ENCODE results near the gene SMAD4.
A peak's percentile ranks its signal among the peaks of the same experiment; 100 is the strongest.

The SMAD4 gene

DNA sequence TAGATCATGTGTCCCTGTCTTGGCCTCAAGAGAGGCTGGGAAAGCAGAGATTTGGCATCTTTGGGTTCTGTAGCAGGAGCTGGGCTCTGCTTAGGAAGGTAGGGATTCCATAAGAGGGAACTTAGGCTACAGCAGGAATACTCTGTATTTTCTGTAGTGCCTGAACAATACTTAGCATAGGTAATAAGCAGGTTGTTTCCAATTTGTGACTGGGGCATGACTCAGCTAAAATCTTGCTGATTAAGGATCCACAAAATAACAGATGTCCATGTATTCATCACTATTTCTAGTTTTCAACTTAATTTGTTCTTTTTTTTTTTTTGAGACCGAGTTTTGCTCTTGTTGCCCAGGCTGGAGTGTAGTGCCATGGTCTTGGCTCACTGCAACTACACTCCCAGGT is 68.5 kb downstream of the SMAD4 start:
- no peaks in the 10 kb centered on the region for H3K9me2 ChIP-seq (replicated peaks; ENCODE audit: low read depth, low read length)
- H3K27me3 ChIP-seq (ENCODE audit: insufficient read depth, low read length, poor library complexity, severe bottlenecking): no peaks in the 10 kb centered on the region
- no peak overlapping the region for H2AFZ ChIP-seq (ENCODE audit: low read length)
- no peak overlapping the region for H3K4me3 ChIP-seq (ENCODE audit: low read length, poor library complexity, severe bottlenecking)
- H3K9me3 ChIP-seq (ENCODE audit: insufficient read depth, low read depth, low read length): no peaks in the 10 kb centered on the region
- no peaks in the 10 kb centered on the region for H3K79me2 ChIP-seq (ENCODE audit: insufficient read depth, low read length)
- H4K20me1 ChIP-seq (ENCODE audit: insufficient read depth, low read length, poor library complexity, severe bottlenecking): no peaks in the 10 kb centered on the region
- H3K9ac ChIP-seq (ENCODE audit: low read depth, low read length, poor library complexity, severe bottlenecking): no peak overlapping the region
- H3K4me2 ChIP-seq (ENCODE audit: low read depth, low read length, poor library complexity, severe bottlenecking): no peak overlapping the region
- no peaks in the 10 kb centered on the region for H3K36me3 ChIP-seq (ENCODE audit: insufficient read depth, low read length)
- H3K4me1 ChIP-seq (ENCODE audit: insufficient read depth, low read length, poor library complexity, severe bottlenecking): no peaks in the 10 kb centered on the region
- no peaks in the 10 kb centered on the region for H3F3A ChIP-seq (ENCODE audit: low read depth)
- TF ChIP-seq EZH2phosphoT487 (IDR thresholded peaks at IDR 0.05; ENCODE audit: borderline replicate concordance): no peak
- TF ChIP-seq, protein P1, sequence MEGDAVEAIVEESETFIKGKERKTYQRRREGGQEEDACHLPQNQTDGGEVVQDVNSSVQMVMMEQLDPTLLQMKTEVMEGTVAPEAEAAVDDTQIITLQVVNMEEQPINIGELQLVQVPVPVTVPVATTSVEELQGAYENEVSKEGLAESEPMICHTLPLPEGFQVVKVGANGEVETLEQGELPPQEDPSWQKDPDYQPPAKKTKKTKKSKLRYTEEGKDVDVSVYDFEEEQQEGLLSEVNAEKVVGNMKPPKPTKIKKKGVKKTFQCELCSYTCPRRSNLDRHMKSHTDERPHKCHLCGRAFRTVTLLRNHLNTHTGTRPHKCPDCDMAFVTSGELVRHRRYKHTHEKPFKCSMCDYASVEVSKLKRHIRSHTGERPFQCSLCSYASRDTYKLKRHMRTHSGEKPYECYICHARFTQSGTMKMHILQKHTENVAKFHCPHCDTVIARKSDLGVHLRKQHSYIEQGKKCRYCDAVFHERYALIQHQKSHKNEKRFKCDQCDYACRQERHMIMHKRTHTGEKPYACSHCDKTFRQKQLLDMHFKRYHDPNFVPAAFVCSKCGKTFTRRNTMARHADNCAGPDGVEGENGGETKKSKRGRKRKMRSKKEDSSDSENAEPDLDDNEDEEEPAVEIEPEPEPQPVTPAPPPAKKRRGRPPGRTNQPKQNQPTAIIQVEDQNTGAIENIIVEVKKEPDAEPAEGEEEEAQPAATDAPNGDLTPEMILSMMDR (conservative IDR thresholded peaks at IDR 0.05; ENCODE audit: low read length): no peak

- TF ChIP-seq EZH2phosphoT487 (IDR thresholded peaks at IDR 0.05; ENCODE audit: borderline replicate concordance): no peak
- TF ChIP-seq, protein P1 (conservative IDR thresholded peaks at IDR 0.05; ENCODE audit: low read length): no peak
- no peaks in the 10 kb centered on the region for H3F3A ChIP-seq (ENCODE audit: low read depth)
- no peak overlapping the region for H3K4me3 ChIP-seq (ENCODE audit: low read length, poor library complexity, severe bottlenecking)
- H3K9me3 ChIP-seq (ENCODE audit: insufficient read depth, low read depth, low read length): no peaks in the 10 kb centered on the region
- no peaks in the 10 kb centered on the region for H3K27me3 ChIP-seq (ENCODE audit: insufficient read depth, low read length, poor library complexity, severe bottlenecking)
- H3K36me3 ChIP-seq (ENCODE audit: insufficient read depth, low read length): no peaks in the 10 kb centered on the region
- no peaks in the 10 kb centered on the region for H3K9me2 ChIP-seq (replicated peaks; ENCODE audit: low read depth, low read length)
- no peak overlapping the region for H3K9ac ChIP-seq (ENCODE audit: low read depth, low read length, poor library complexity, severe bottlenecking)
- no peaks in the 10 kb centered on the region for H3K79me2 ChIP-seq (ENCODE audit: insufficient read depth, low read length)
- no peaks in the 10 kb centered on the region for H4K20me1 ChIP-seq (ENCODE audit: insufficient read depth, low read length, poor library complexity, severe bottlenecking)
- H2AFZ ChIP-seq (ENCODE audit: low read length): no peak overlapping the region
- no peak overlapping the region for H3K4me2 ChIP-seq (ENCODE audit: low read depth, low read length, poor library complexity, severe bottlenecking)
- H3K4me1 ChIP-seq (ENCODE audit: insufficient read depth, low read length, poor library complexity, severe bottlenecking): no peaks in the 10 kb centered on the region
Measured at GRCh38 chr18:51100385-51101120, 70.5 kb downstream of the SMAD4 start.

DNA sequence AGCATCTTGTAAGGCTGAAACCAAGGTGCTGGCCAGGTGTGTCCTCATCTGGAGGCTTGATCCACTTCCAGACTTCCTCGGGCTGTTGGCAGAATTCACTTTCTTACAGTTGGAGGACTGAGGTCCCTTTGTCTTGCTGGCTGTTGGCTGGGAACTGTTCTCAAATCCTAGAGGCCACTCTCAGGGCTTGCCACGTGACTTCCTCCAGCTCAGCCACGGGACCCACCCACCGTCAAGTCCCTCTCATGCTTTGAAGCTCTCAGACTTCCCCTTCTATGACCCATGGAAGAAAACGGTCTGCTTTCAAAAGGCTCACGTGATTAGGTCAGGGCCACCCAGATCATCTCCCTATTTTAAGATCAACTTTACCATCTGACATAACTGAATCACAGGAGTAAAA is 77.1 kb downstream of the SMAD4 start:
- no peaks in the 10 kb centered on the region for H3K9me3 ChIP-seq (ENCODE audit: insufficient read depth, low read depth, low read length)
- H3K9me2 ChIP-seq (replicated peaks; ENCODE audit: low read depth, low read length): no peaks in the 10 kb centered on the region
- no peak for TF ChIP-seq EZH2phosphoT487 (IDR thresholded peaks at IDR 0.05; ENCODE audit: borderline replicate concordance)
- TF ChIP-seq, protein P1 (conservative IDR thresholded peaks at IDR 0.05; ENCODE audit: low read length): no peak
- H3K27me3 ChIP-seq (ENCODE audit: insufficient read depth, low read length, poor library complexity, severe bottlenecking): no peaks in the 10 kb centered on the region
- no peak overlapping the region for H3K4me2 ChIP-seq (ENCODE audit: low read depth, low read length, poor library complexity, severe bottlenecking)
- no peak overlapping the region for H3K4me3 ChIP-seq (ENCODE audit: low read length, poor library complexity, severe bottlenecking)
- H4K20me1 ChIP-seq (ENCODE audit: insufficient read depth, low read length, poor library complexity, severe bottlenecking): no peaks in the 10 kb centered on the region
- no peaks in the 10 kb centered on the region for H3K36me3 ChIP-seq (ENCODE audit: insufficient read depth, low read length)
- H3K79me2 ChIP-seq (ENCODE audit: insufficient read depth, low read length): no peaks in the 10 kb centered on the region
- no peak overlapping the region for H3K9ac ChIP-seq (ENCODE audit: low read depth, low read length, poor library complexity, severe bottlenecking)
- no peaks in the 10 kb centered on the region for H3F3A ChIP-seq (ENCODE audit: low read depth)
- H3K4me1 ChIP-seq (ENCODE audit: insufficient read depth, low read length, poor library complexity, severe bottlenecking): peaks cover 10% of the 10 kb centered on the region
- H2AFZ ChIP-seq (ENCODE audit: low read length): peak overlapping the region; percentile 74
